Measurements from ENCODE around the gene MAGI1. TPM values are rescaled to one million over a fixed set of nuclear protein-coding genes. Genes with fewer than 3 reads are reported as not detected.

The MAGI1 gene
- total and polyA plus RNA-seq, 12 donors = 5.7 to 58.2 (median 37.7) TPM

- ATAC-seq (peak in 6 of 8 donors; percentile 45 to 87 (median 68)), DNase-seq (peak; percentile 22 to 23)
- intact Hi-C loops (cut with DNase I) = loop anchor here in 1 of 10 donors (5.0 kb wide), 1 partner anchor 164 kb away; the partner anchor contains the start of gene MAGI1
- no peaks in the 10 kb centered on the region for H3K9me3 ChIP-seq
- H3K27me3 ChIP-seq = no peaks in the 10 kb centered on the region
- no peak overlapping the region for H3K27ac ChIP-seq
- H3K36me3 ChIP-seq = no peaks in the 10 kb centered on the region
- no peak for TF ChIP-seq CTCF (IDR thresholded peaks at IDR 0.05)
- H3K4me1 ChIP-seq = peaks cover 0 to 47% (median 13%) of the 10 kb centered on the region in 9 donors
- H3K4me3 ChIP-seq = no peak overlapping the region
- 43 to 53% methylated on average over 6 of the region's 6 CpGs for WGBS, 2 donors
Measured at GRCh38 chr3:65873028-65873427, 165.7 kb downstream of the MAGI1 start.

GRCh38 chr3:65871305-65872141 is 167.2 kb downstream of the MAGI1 start:
- H3K36me3 ChIP-seq = no peaks in the 10 kb centered on the region
- peak overlapping the region in 1 of 10 donors; percentile 21 for H3K27ac ChIP-seq
- intact Hi-C loops (cut with DNase I) = loop anchor here in 2 of 10 donors (1.0 to 5.0 kb wide), 2 partner anchors 11 to 166 kb away; partner anchors contain the start of gene MAGI1 (in 1 of the 2)
- no peaks in the 10 kb centered on the region for H3K9me3 ChIP-seq
- no peaks in the 10 kb centered on the region for H3K27me3 ChIP-seq
- H3K4me1 ChIP-seq = peaks cover 0 to 47% (median 13%) of the 10 kb centered on the region in 9 donors
- DNase-seq (peak; percentile 42 to 62), ATAC-seq (peak in 6 of 8 donors; percentile 46 to 69 (median 56))
- 40 to 47% methylated on average over 6 of the region's 6 CpGs for WGBS, 2 donors
- no peak overlapping the region for H3K4me3 ChIP-seq
- no peak for TF ChIP-seq CTCF (IDR thresholded peaks at IDR 0.05)

GRCh38 chr3:65869798-65870197 is 168.9 kb downstream of the MAGI1 start:
- intact Hi-C loops (cut with DNase I) = loop anchor here in 1 of 10 donors (5.0 kb wide), 1 partner anchor 168 kb away; the partner anchor contains the start of gene MAGI1
- no peak for TF ChIP-seq CTCF (IDR thresholded peaks at IDR 0.05)
- no peak overlapping the region for H3K4me3 ChIP-seq
- WGBS, 2 donors = 85 to 93% methylated on average over 9 of the region's 9 CpGs
- DNase-seq = no peak
- peaks cover 0 to 38% (median 13%) of the 10 kb centered on the region in 9 donors for H3K4me1 ChIP-seq
- no peaks in the 10 kb centered on the region for H3K27me3 ChIP-seq
- H3K9me3 ChIP-seq = no peaks in the 10 kb centered on the region
- no peak overlapping the region for H3K27ac ChIP-seq
- no peaks in the 10 kb centered on the region for H3K36me3 ChIP-seq
- ATAC-seq = no peak

- Histone ChIP-seq H3K9me3 (no peaks in the 10 kb centered on the region), H3K4me3 (no peak overlapping the region), H3K4me1 (peaks cover 0 to 30% (median 16%) of the 10 kb centered on the region in 9 donors), H3K27me3 (no peaks in the 10 kb centered on the region), H3K27ac (no peak overlapping the region), H3K36me3 (no peaks in the 10 kb centered on the region)
- 95 to 97% methylated on average over 9 of the region's 9 CpGs for WGBS, 2 donors
- no peak for ATAC-seq
- intact Hi-C loops (cut with DNase I) = no loop called here
- no peak for DNase-seq
- TF ChIP-seq CTCF (IDR thresholded peaks at IDR 0.05) = no peak
Measured at GRCh38 chr3:65867463-65868210, 171.1 kb downstream of the MAGI1 start.
